ENCODE results near the gene MAMDC2.

- TF ChIP-seq GLIS3 (CRISPR knock-in tag; IDR thresholded peaks at IDR 0.05) (no peak), ZFP3 (CRISPR knock-in tag; IDR thresholded peaks at IDR 0.05) (no peak), RARB (CRISPR knock-in tag; IDR thresholded peaks at IDR 0.05) (no peak), ZC3H10 (CRISPR knock-in tag; IDR thresholded peaks at IDR 0.05) (no peak), POU6F1 (CRISPR knock-in tag; IDR thresholded peaks at IDR 0.05; ENCODE audit: borderline replicate concordance, low read depth) (no peak), PATZ1 (CRISPR knock-in tag; IDR thresholded peaks at IDR 0.05; ENCODE audit: borderline replicate concordance) (no peak), ZNF8 (CRISPR knock-in tag; IDR thresholded peaks at IDR 0.05) (no peak), CREB5 (CRISPR knock-in tag; IDR thresholded peaks at IDR 0.05; ENCODE audit: low read depth) (no peak)
Observed at GRCh38 chr9:70165006-70165602, 121.5 kb downstream of the MAMDC2 start.

All from SK-N-SH treated with all-trans-retinoic acid at 6 μM for 48 hours (cell line).